Heart left ventricle (tissue), 16 donors: ENCODE data around the gene MAP1A. TPM values are rescaled to one million over a fixed set of nuclear protein-coding genes. Genes with fewer than 3 reads are reported as not detected.
A peak's percentile ranks its signal among the peaks of the same experiment; 100 is the strongest.

Experiments used
- ATAC-seq, 4 donors: fragments of 200-7000 bp; cut with Tn5 transposase; one replicate each; pipeline ENCODE4 v1.9.1; 2020 to 2022; ENCODE audit warnings: moderate library complexity in 4 of 4, mild to moderate bottlenecking in 3 of 4, moderate number of reproducible peaks in 1 of 4
- DNase-seq, 5 donors: peaks; one replicate each; pipeline ENCODE4 v3.0.0-alpha.2; 2020
- H3K27ac ChIP-seq, 12 donors: fragments of 200-600 bp; sonication (generic) in 4 of 12; one replicate each; pipeline versions ENCODE4 v1.5.0 to v1.8.0; 2016 to 2022; ENCODE audit warnings: mild to moderate bottlenecking in 2 of 12
- H3K27me3 ChIP-seq, 9 donors: fragments of 200-600 bp; sonication (generic) in 2 of 9; one replicate each; pipeline versions ENCODE4 v1.5.1 to v1.8.0; 2016 to 2022; ENCODE audit warnings: mild to moderate bottlenecking in 3 of 9
- H3K36me3 ChIP-seq, 9 donors: fragments of 200-600 bp; sonication (generic) in 2 of 9; one replicate each; pipeline versions ENCODE4 v1.5.0 to v1.8.0; 2018 to 2022; ENCODE audit warnings: mild to moderate bottlenecking in 2 of 9
- H3K4me1 ChIP-seq, 12 donors: fragments of 200-600 bp; sonication (generic) in 4 of 12; one replicate each; pipeline versions ENCODE4 v1.5.0 to v1.8.0; 2016 to 2022; ENCODE audit warnings: mild to moderate bottlenecking in 3 of 12
- H3K4me3 ChIP-seq, 12 donors: fragments of 200-600 bp; sonication (generic) in 4 of 12; one replicate each; pipeline versions ENCODE4 v1.5.0 to v1.8.0; 2017 to 2022; ENCODE audit warnings: mild to moderate bottlenecking in 9 of 12, moderate library complexity in 4 of 12
- H3K9me3 ChIP-seq, 12 donors: fragments of 200-600 bp; sonication (generic) in 4 of 12; one replicate each; pipeline versions ENCODE4 v1.5.0 to v1.8.0; 2016 to 2022; ENCODE audit warnings: mild to moderate bottlenecking in 1 of 12
- CTCF ChIP-seq, 12 donors: fragments of 200-600 bp; sonication (generic) in 4 of 12; IDR thresholded peaks; one replicate each; pipeline versions ENCODE4 v1.5.0 to v1.8.0; 2018 to 2022; ENCODE audit warnings: antibody characterized with exemption in 12 of 12, mild to moderate bottlenecking in 5 of 12
- POLR2A ChIP-seq, 2 donors: fragments of 450-650 bp; IDR thresholded peaks; one replicate each; pipeline ENCODE4 v1.6.1; 2017; ENCODE audit warnings: antibody characterized with exemption in 2 of 2, mild to moderate bottlenecking in 2 of 2, moderate library complexity in 2 of 2
- WGBS, 4 donors: extraction: QIAGEN DNeasy Blood & Tissue Kit in 2 of 4; methylation state at CpG; one replicate each; pipeline versions ENCODE4 v1.1.5 to v1.1.7; 2013 to 2018; 5-methylcytosine and 5-hydroxymethylcytosine counted together
- intact Hi-C, 10 donors: fragments of 100-400 bp; cut with DNase I; formaldehyde crosslinking; loops; one replicate each; pipeline versions ENCODE4 v1.11.1 to v1.14.2; 2022
- polyA plus RNA-seq, 2 donors: library from polyadenylated mRNA; stranded (reverse); fragments of 200-250 nt; gene quantifications; one replicate each; pipeline ENCODE4 v1.2.3, GENCODE V29; 2013
- total RNA-seq, 9 donors: library from RNA; depleted of rRNA in 2 of 9; stranded (reverse); fragments of >200 nt in 2 of 9; fragmentation: NEBNext Ultra II Directional in 3 of 9; extraction: Animal tissue kit (Norgen Biotek cat#: 25700) in 3 of 9; gene quantifications; one replicate each; pipeline versions ENCODE4 v1.1.0 to v1.2.4, GENCODE V29; 2016 to 2023
- donor health status: ischemic (EF 13 %, LVEDD 7.1; RV severe dilation, severe dysfunction).
- donor health status: healthy with polysubstance abuse.
- donor health status: DM: no; HTN: yes; CAD: no.
- donor health status: DM: no; HTN: no; CAD: no.
- donor health status: ischemic (EF 25% LVEDD 6.9; RV normal size, moderate dysfunction).
- donor health status: ischemic (EF 25% LVEDD 5.7; RV mildly dilated, moderate dysfunction).
- donor health status: healthy.
- donor health status: DM: yes; HTN: yes; CAD: no.
- donor health status: ischemic (EF 35%, LVEDD 5.7; RV mildly dilated, moderate dysfunction).
- donor health status: nonischemic (EF 11% LVEDD 7.7; RV severe dilation, severe dysfunction).
- donor health status: DM: yes; HTN: yes; CAD: no.
- donor health status: PGD.
- donor health status: ischemic (EF 29% LVEDD 5.4; RV normal size, mild dysfunction).
- donor health status: nonischemic (EF 23%, LVEDD 6.1; RV moderate dilation, normal function).

MAP1A gene
- total and polyA plus RNA-seq, 11 donors = 6.0 to 146 (median 36.8) TPM

GRCh38 chr15:43488790-43489189 lies 28.6 kb upstream of the MAP1A start:
- DNase-seq (no peak), ATAC-seq (no peak)
- peaks cover 0 to 32% (median 22%) of the 10 kb centered on the region in 12 donors for H3K4me1 ChIP-seq
- intact Hi-C loops = loop anchor here in 1 of 10 donors (5.0 kb wide), 1 partner anchor 34 kb away; no protein-coding TSS in a partner anchor
- 82 to 94% (median 90%) methylated on average over 3 of the region's 3 CpGs for WGBS, 4 donors
- H3K9me3 ChIP-seq = no peaks in the 10 kb centered on the region
- H3K36me3 ChIP-seq = peaks cover 0 to 71% (median 45%) of the 10 kb centered on the region in 9 donors
- no peak overlapping the region for H3K4me3 ChIP-seq
- H3K27ac ChIP-seq = no peak overlapping the region
- TF ChIP-seq CTCF (IDR thresholded peaks at IDR 0.05) (no peak), POLR2A (IDR thresholded peaks at IDR 0.05) (no peak)
- no peaks in the 10 kb centered on the region for H3K27me3 ChIP-seq

GRCh38 chr15:43489191-43489590 lies 28.2 kb upstream of the MAP1A start:
- 0 to 4% (median 0%) methylated on average over 1 of the region's 1 CpG for WGBS, 4 donors
- H3K27ac ChIP-seq = no peak overlapping the region
- DNase-seq (no peak), ATAC-seq (no peak)
- peaks cover 0 to 68% (median 45%) of the 10 kb centered on the region in 9 donors for H3K36me3 ChIP-seq
- H3K4me3 ChIP-seq = no peak overlapping the region
- intact Hi-C loops = loop anchor here in 1 of 10 donors (5.0 kb wide), 1 partner anchor 33 kb away; no protein-coding TSS in a partner anchor
- H3K4me1 ChIP-seq = peaks cover 0 to 29% (median 21%) of the 10 kb centered on the region in 12 donors
- TF ChIP-seq CTCF (IDR thresholded peaks at IDR 0.05) = no peak
- TF ChIP-seq POLR2A (IDR thresholded peaks at IDR 0.05) = no peak
- no peaks in the 10 kb centered on the region for H3K27me3 ChIP-seq
- H3K9me3 ChIP-seq = no peaks in the 10 kb centered on the region

GRCh38 chr15:43492266-43492665 lies 25.1 kb upstream of the MAP1A start:
- peaks cover 0 to 29% (median 21%) of the 10 kb centered on the region in 12 donors for H3K4me1 ChIP-seq
- TF ChIP-seq POLR2A (IDR thresholded peaks at IDR 0.05) = no peak
- no peak for TF ChIP-seq CTCF (IDR thresholded peaks at IDR 0.05)
- peak overlapping the region; percentile 63 to 84 (median 78) for H3K4me3 ChIP-seq
- H3K9me3 ChIP-seq = no peaks in the 10 kb centered on the region
- H3K27me3 ChIP-seq = no peaks in the 10 kb centered on the region
- no peak for ATAC-seq
- WGBS, 4 donors = 7 to 9% (median 8%) methylated on average over 7 of the region's 7 CpGs
- peaks cover 0 to 44% (median 30%) of the 10 kb centered on the region in 9 donors for H3K36me3 ChIP-seq
- H3K27ac ChIP-seq = peak overlapping the region in 9 of 12 donors; percentile 69 to 88 (median 83)
- intact Hi-C loops = loop anchor here in 2 of 10 donors (2.0 kb wide), 1 partner anchor 19 kb away; no protein-coding TSS in a partner anchor
- DNase-seq = no peak

GRCh38 chr15:43492673-43493601 lies 24.5 kb upstream of the MAP1A start, which contains the start of gene TP53BP1:
TSS of gene TP53BP1 (minus strand) at chr15:43493156. CDS start at chr15:43493043, 113 bp downstream.
- Histone ChIP-seq H3K4me1 (peaks cover 0 to 29% (median 21%) of the 10 kb centered on the region in 12 donors), H3K4me3 (peak within 1 kb of the TSS; percentile 63 to 84 (median 78)), H3K36me3 (peaks cover 0 to 37% (median 23%) of the 10 kb centered on the region in 9 donors), H3K27ac (peak within 1 kb of the TSS in 11 of 12 donors; percentile 48 to 88 (median 83)), H3K27me3 (no peaks in the 10 kb centered on the region), H3K9me3 (no peaks in the 10 kb centered on the region)
- DNase-seq (peak; percentile 97 to 99 (median 97)), ATAC-seq (peak; percentile 99 to 100 (median 100))
- TF ChIP-seq CTCF (IDR thresholded peaks at IDR 0.05) (no peak), POLR2A (IDR thresholded peaks at IDR 0.05) (no peak)
- intact Hi-C loops = loop anchor here in 5 of 10 donors (1.0 to 2.0 kb wide), 2 partner anchors 17 to 18 kb away; no protein-coding TSS in a partner anchor
- 1% methylated on average over 48 to 54 of the region's 54 CpGs for WGBS, 4 donors
